T-helper 17 cell (primary cell): ENCODE data around the gene MYH7B. TPM values are rescaled to one million over a fixed set of nuclear protein-coding genes. Genes with fewer than 3 reads are reported as not detected.
A peak's percentile ranks its signal among the peaks of the same experiment; 100 is the strongest.

Source experiments
- ATAC-seq: fragments of 150-1000 bp; cut with Tn5 transposase; 2 replicates; pipeline ENCODE4 v1.10.0; 2021; ENCODE audit warnings: mild to moderate bottlenecking, moderate library complexity
- DNase-seq, 3 donors: peaks; one replicate each; pipeline versions ENCODE4 v3.0.0 to v3.0.0-alpha.2; 2020 to 2021
- H3K9me3 ChIP-seq: one replicate; pipeline ENCODE4 v1.7.0; 2013; ENCODE audit warnings: low read length, mild to moderate bottlenecking; ENCODE audit not compliant: control insufficient read depth, poor library complexity, severe bottlenecking
- H3K27ac Mint-ChIP-seq: one replicate; pipeline ENCODE4 v1.8.0; 2022; ENCODE audit warnings: mild to moderate bottlenecking, moderate library complexity, mixed read lengths
- H3K27me3 Mint-ChIP-seq: one replicate; pipeline ENCODE4 v1.8.0; 2022; ENCODE audit warnings: mixed read lengths
- H3K36me3 Mint-ChIP-seq: one replicate; pipeline ENCODE4 v1.8.0; 2022; ENCODE audit warnings: low read depth, mixed read lengths
- H3K4me1 Mint-ChIP-seq: one replicate; pipeline ENCODE4 v1.8.0; 2022; ENCODE audit warnings: mild to moderate bottlenecking, mixed read lengths
- H3K4me3 Mint-ChIP-seq: one replicate; pipeline ENCODE4 v1.8.0; 2022; ENCODE audit warnings: mild to moderate bottlenecking, moderate library complexity, mixed read lengths
- total RNA-seq, 4 donors: library from RNA in 2 of 4; stranded (reverse) in 2 of 4; gene quantifications; one replicate each; pipeline ENCODE4 v1.2.3 and lab custom pipeline; 2022 to 2026

Gene MYH7B
- total RNA-seq, 2 donors from 2014 or later = 0.50 to 0.70 TPM

DNA sequence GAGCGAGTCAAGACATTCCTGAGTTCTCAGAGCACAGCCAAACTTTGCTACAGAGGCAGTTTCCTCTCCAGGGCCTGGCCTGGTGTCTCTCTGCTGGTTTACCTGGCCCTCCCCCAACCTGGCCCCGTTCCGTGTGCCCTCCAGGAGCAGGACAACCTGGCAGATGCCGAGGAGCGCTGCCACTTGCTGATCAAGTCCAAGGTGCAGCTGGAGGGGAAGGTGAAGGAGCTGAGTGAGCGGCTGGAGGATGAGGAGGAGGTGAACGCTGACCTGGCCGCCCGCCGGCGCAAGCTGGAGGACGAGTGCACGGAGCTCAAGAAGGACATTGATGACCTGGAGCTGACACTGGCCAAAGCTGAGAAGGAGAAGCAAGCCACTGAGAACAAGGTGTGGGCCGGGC lies 39.5 kb downstream of the MYH7B start:
- H3K4me1 Mint-ChIP-seq = peaks cover 10% of the 10 kb centered on the region
- H3K4me3 Mint-ChIP-seq = no peak overlapping the region
- ATAC-seq (no peak), DNase-seq (no peak)
- peaks cover 17% of the 10 kb centered on the region for H3K36me3 Mint-ChIP-seq
- no peaks in the 10 kb centered on the region for H3K9me3 ChIP-seq
- H3K27ac Mint-ChIP-seq = no peak overlapping the region
- H3K27me3 Mint-ChIP-seq = no peaks in the 10 kb centered on the region

DNA sequence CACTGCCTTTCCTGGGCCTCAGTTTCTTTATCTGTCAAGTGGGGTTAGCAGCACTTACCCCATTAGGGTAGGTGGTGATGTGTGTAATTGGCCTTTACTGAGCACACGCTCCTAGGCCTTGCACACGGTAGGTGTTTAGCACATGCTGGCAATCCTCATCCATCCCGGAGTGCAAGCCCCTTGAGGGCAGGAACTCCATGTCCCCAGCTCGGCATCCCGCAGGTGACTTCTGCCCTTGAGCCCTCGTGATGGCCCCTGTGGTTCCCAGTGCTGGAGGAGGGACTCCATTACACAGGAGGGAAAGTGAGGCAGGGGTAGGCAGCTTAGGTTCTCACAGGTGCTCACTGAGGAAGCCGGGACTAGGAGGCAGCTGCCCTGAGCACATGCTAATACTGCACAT lies 40.0 kb downstream of the MYH7B start:
- peaks cover 10% of the 10 kb centered on the region for H3K4me1 Mint-ChIP-seq
- no peak for ATAC-seq
- peaks cover 17% of the 10 kb centered on the region for H3K36me3 Mint-ChIP-seq
- no peaks in the 10 kb centered on the region for H3K9me3 ChIP-seq
- no peak for DNase-seq
- no peaks in the 10 kb centered on the region for H3K27me3 Mint-ChIP-seq
- no peak overlapping the region for H3K27ac Mint-ChIP-seq
- no peak overlapping the region for H3K4me3 Mint-ChIP-seq

DNA sequence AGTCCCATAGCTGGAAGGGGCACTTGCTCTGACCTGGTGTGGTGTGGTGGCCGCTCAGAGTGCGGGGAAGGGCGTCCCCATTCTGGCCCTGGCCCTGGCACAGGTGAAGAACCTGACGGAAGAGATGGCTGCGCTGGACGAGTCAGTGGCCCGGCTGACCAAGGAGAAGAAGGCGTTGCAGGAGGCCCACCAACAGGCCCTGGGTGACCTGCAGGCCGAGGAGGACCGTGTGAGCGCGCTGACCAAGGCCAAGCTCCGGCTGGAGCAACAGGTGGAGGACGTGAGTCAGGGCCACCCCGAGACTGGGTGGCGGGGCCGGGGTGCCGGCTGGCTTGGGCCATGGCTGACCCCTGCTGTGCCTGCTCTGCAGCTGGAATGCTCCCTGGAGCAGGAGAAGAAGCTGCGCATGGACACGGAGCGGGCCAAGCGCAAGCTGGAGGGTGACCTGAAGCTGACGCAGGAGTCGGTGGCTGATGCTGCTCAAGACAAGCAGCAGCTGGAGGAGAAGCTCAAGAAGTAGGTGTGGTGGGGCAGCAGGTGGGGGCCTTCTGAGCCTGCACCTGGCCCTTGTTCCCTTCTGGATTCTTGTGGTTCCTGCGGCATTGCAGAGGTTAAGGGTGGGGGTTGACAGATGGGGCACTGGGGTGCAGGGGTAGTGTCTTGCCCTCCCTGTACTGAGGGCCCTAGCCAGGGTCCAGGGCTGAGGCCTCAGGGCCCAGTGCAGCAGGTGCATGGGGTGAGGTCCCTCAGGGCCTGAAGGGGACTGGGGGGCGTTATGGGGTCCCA lies 40.8 kb downstream of the MYH7B start:
- no peak overlapping the region for H3K27ac Mint-ChIP-seq
- H3K4me1 Mint-ChIP-seq = peaks cover 13% of the 10 kb centered on the region
- ATAC-seq = no peak
- H3K36me3 Mint-ChIP-seq = peaks cover 17% of the 10 kb centered on the region
- no peak overlapping the region for H3K4me3 Mint-ChIP-seq
- no peaks in the 10 kb centered on the region for H3K27me3 Mint-ChIP-seq
- DNase-seq = no peak
- H3K9me3 ChIP-seq = no peaks in the 10 kb centered on the region

DNA sequence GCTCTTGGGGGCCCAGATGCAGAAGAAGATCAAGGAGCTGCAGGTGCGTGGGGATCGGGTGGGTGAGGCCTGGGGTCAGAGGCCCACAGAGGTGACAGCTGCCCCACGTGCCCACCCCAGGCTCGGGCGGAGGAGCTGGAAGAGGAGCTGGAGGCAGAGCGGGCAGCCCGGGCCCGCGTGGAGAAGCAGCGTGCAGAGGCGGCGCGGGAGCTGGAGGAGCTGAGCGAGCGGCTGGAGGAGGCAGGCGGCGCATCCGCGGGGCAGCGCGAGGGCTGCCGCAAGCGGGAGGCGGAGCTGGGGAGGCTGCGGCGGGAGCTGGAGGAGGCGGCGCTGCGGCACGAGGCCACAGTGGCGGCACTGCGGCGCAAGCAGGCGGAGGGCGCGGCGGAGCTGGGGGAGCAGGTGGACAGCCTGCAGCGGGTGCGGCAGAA lies 41.5 kb downstream of the MYH7B start:
- H3K27ac Mint-ChIP-seq = no peak overlapping the region
- no peak for DNase-seq
- no peaks in the 10 kb centered on the region for H3K27me3 Mint-ChIP-seq
- ATAC-seq = peak; percentile 44
- H3K9me3 ChIP-seq = no peaks in the 10 kb centered on the region
- H3K4me1 Mint-ChIP-seq = peaks cover 13% of the 10 kb centered on the region
- H3K4me3 Mint-ChIP-seq = no peak overlapping the region
- H3K36me3 Mint-ChIP-seq = peaks cover 17% of the 10 kb centered on the region

DNA sequence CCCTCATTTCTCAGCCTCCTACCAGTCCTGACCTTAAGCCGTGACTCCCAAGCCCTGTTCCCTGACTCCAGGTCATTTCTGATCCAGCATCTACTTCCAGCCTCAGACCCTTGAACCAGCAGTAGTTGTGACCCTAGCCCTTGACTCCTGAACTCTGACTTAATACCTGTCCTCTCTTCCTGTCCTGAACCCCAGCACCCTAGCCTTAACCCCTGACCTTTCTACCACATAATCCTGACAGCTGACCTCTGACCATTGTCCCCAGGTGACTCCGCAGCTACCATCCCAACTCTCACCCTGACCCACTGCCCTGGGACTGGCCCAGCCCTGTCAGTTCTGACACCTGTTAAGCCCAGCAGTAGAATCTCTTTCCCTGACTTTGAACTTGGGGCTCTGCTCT lies 42.1 kb downstream of the MYH7B start:
- H3K27me3 Mint-ChIP-seq = no peaks in the 10 kb centered on the region
- no peak overlapping the region for H3K27ac Mint-ChIP-seq

DNA sequence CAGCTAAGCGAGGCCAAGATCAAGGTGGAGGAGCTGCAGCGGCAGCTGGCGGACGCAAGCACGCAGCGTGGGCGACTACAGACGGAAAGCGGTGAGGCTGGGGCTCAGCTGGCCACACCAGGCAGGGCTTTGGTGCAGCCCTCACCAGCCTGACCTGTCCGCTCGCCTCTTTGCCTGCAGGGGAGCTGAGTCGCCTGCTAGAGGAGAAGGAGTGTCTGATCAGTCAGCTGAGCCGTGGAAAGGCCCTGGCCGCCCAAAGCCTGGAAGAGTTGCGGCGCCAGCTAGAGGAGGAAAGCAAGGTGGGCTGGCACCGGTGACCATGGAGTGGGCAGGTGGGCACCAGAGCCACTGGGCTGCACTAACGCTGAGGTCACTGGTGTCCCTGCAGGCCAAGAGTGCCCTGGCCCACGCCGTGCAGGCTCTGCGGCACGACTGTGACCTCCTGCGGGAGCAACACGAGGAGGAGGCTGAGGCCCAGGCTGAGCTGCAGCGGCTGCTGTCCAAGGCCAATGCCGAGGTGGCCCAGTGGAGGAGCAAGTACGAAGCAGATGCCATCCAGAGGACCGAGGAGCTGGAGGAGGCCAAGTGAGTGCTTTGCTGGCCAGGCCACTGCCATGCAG lies 42.8 kb downstream of the MYH7B start:
- H3K27me3 Mint-ChIP-seq = no peaks in the 10 kb centered on the region
- H3K4me1 Mint-ChIP-seq = peaks cover 13% of the 10 kb centered on the region
- H3K27ac Mint-ChIP-seq = no peak overlapping the region
- no peak overlapping the region for H3K4me3 Mint-ChIP-seq
- DNase-seq = no peak
- ATAC-seq = no peak
- H3K36me3 Mint-ChIP-seq = peaks cover 17% of the 10 kb centered on the region
- H3K9me3 ChIP-seq = no peaks in the 10 kb centered on the region

More for the DNA sequence above, 42.1 kb downstream of the MYH7B start:
- Mint-ChIP-seq H3K36me3 (peaks cover 17% of the 10 kb centered on the region), H3K4me1 (peaks cover 13% of the 10 kb centered on the region), H3K4me3 (no peak overlapping the region)
- ATAC-seq (no peak), DNase-seq (no peak)
- H3K9me3 ChIP-seq = no peaks in the 10 kb centered on the region

DNA sequence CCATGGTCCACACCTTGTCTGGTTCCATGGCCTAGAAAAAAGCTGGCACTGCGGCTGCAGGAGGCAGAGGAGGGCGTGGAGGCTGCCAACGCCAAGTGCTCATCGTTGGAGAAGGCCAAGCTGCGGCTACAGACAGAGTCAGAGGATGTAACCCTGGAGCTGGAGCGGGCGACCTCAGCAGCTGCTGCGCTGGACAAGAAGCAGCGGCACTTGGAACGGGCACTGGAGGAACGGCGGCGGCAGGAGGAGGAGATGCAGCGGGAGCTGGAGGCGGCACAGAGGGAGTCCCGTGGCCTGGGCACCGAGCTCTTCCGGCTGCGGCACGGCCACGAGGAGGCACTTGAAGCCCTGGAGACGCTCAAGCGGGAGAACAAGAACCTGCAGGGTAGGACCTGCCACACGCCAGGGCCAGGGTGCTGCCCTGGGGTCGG lies 43.4 kb downstream of the MYH7B start:
- no peaks in the 10 kb centered on the region for H3K27me3 Mint-ChIP-seq
- H3K9me3 ChIP-seq = no peaks in the 10 kb centered on the region
- peaks cover 17% of the 10 kb centered on the region for H3K36me3 Mint-ChIP-seq
- no peak overlapping the region for H3K4me3 Mint-ChIP-seq
- no peak for ATAC-seq
- no peak for DNase-seq
- H3K4me1 Mint-ChIP-seq = peaks cover 13% of the 10 kb centered on the region
- H3K27ac Mint-ChIP-seq = no peak overlapping the region

DNA sequence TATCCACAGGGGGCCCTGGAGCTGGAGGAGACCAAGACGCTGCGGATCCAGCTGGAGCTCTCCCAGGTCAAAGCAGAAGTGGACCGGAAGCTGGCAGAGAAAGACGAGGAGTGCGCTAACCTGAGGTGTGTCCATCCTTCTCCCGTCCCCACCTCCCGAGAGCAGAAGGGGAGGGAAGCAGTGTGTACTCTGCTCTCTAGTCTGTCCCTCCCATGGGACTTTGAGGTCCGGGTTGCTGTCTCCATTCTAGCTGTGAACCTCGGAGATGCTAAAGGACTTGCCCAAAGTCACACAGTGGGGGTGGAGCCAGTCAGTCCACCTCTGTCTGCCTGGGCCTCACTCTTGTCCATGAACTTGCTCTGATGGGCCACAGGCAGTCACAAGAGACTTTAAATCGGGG lies 44.1 kb downstream of the MYH7B start:
- DNase-seq = no peak
- no peaks in the 10 kb centered on the region for H3K27me3 Mint-ChIP-seq
- H3K27ac Mint-ChIP-seq = no peak overlapping the region
- no peak overlapping the region for H3K4me3 Mint-ChIP-seq
- H3K9me3 ChIP-seq = no peaks in the 10 kb centered on the region
- H3K4me1 Mint-ChIP-seq = peaks cover 13% of the 10 kb centered on the region
- H3K36me3 Mint-ChIP-seq = peaks cover 17% of the 10 kb centered on the region
- ATAC-seq = no peak

DNA sequence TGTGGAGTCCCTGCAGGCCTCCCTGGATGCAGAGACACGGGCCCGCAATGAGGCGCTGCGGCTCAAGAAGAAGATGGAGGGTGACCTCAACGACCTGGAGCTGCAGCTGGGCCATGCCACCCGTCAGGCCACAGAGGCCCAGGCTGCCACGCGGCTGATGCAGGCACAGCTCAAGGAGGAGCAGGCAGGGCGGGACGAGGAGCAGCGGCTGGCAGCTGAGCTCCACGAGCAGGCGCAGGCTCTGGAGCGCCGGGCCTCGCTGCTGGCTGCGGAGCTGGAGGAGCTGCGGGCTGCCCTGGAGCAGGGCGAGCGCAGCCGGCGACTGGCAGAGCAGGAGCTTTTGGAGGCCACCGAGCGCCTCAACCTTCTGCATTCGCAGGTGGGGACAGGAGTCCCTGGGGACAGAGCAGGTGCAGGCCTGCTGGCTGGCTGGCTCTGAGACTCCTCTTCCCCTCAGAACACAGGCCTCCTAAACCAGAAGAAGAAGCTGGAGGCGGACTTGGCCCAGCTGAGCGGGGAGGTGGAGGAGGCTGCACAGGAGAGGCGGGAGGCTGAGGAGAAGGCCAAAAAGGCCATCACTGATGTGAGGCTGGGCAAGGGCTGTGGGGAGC lies 44.7 kb downstream of the MYH7B start:
- H3K27me3 Mint-ChIP-seq = no peaks in the 10 kb centered on the region
- peaks cover 13% of the 10 kb centered on the region for H3K4me1 Mint-ChIP-seq
- peaks cover 17% of the 10 kb centered on the region for H3K36me3 Mint-ChIP-seq
- no peak overlapping the region for H3K4me3 Mint-ChIP-seq
- ATAC-seq (no peak), DNase-seq (no peak)
- peak overlapping the region; percentile 65 for H3K27ac Mint-ChIP-seq
- H3K9me3 ChIP-seq = no peaks in the 10 kb centered on the region

DNA sequence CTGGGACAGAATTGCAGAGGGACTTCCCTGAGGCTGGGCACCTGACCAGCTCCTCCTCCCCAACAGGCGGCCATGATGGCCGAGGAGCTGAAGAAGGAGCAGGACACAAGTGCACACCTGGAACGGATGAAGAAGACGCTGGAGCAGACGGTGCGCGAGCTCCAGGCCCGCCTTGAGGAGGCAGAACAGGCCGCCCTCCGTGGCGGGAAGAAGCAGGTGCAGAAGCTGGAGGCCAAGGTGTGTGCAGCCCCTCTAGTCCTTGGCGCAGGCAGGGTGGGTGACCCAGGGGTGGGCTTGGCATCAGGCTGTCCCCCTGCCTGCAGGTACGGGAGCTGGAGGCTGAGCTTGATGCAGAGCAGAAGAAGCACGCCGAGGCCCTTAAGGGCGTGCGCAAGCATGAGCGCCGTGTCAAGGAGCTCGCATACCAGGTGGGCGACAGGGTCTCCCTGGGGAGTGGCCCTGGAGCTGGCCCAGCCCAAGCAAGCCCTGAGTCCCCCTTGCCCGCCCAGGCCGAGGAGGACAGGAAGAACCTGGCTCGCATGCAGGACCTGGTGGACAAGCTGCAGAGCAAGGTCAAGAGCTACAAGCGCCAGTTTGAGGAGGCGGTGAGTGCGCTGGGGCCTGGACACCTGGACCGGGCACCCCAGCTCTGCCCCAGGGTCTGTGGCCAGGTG lies 45.4 kb downstream of the MYH7B start:
- ATAC-seq (no peak), DNase-seq (no peak)
- peaks cover 16% of the 10 kb centered on the region for H3K36me3 Mint-ChIP-seq
- peak overlapping the region; percentile 65 for H3K27ac Mint-ChIP-seq
- peaks cover 13% of the 10 kb centered on the region for H3K4me1 Mint-ChIP-seq
- no peak overlapping the region for H3K4me3 Mint-ChIP-seq
- H3K27me3 Mint-ChIP-seq = no peaks in the 10 kb centered on the region
- no peaks in the 10 kb centered on the region for H3K9me3 ChIP-seq

DNA sequence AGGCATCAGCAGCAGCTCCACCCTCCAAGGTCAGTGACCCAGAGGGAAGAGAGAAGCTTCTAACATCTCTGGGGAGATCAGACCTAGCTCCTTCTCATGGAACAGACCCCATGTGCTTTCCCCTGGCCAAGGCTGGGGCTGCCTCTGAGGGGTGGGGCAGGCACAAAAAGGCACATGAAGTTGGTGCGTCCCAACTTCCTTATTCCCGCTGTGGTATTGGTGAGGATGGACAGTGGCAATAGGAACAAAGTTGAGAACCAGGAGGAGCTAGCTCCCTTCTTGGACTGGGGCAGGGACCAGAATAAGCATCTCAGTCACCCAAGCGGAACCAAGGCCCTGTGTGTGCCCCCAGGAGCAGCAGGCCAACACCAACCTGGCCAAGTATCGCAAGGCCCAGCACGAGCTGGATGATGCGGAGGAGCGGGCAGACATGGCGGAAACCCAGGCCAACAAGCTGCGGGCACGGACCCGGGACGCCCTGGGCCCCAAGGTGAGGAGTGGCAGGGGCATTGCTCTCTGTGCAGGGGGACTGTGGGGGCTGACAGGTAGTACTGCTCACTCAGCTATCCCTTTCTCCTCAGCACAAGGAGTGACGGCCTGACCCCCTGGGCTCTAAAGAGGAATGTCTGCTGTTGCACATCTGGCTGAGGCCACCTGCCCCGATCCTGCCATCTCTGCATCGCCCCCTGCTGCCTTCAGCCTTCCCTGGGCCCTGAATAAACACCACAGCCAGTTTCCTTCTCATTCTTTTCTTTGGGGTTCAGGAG lies 46.1 kb downstream of the MYH7B start:
- ATAC-seq (no peak), DNase-seq (no peak)
- H3K36me3 Mint-ChIP-seq = peaks cover 14% of the 10 kb centered on the region
- H3K9me3 ChIP-seq = no peaks in the 10 kb centered on the region
- no peak overlapping the region for H3K4me3 Mint-ChIP-seq
- H3K27ac Mint-ChIP-seq = no peak overlapping the region
- no peaks in the 10 kb centered on the region for H3K27me3 Mint-ChIP-seq
- H3K4me1 Mint-ChIP-seq = peaks cover 13% of the 10 kb centered on the region

DNA sequence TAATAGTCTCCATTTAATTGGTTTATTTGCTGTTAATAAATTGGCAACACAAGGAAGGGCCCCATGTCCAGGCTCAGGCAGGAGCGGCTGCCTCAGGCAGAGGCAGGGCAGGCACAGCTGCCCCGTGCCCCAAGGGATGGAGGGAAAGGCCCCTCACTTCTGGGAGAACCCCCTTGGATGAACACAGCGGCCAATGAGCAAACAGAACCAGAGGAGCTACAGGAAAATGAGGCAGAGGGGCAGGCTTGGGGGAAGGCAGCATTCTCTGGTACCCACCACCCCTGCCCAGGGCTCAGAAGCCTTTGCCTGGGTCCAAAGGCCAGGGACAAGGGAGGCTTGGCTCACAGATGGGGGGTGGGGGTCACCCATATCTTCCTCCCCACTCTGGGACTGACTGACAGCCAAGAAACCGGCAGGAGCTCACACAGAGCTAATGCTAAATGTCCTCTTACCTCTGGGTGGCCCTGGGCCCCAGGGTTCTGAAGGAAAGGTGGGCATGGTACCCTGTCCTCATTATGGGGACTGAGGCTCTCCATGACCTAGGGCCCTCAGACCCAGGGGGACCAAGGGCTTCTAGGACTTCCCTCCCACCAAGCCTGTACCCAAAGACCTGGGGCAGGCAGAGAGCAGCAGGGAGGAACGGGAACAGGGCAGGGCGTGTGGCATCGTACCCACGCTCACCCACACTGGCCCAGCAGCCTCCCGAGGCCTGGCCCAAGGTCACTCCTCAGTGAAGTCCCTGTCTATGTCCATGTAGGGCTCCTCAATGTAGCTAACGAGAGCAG lies 47.0 kb downstream of the MYH7B start:
- no peak for DNase-seq
- H3K9me3 ChIP-seq = no peaks in the 10 kb centered on the region
- H3K36me3 Mint-ChIP-seq = peaks cover 13% of the 10 kb centered on the region
- H3K27ac Mint-ChIP-seq = no peak overlapping the region
- no peak for ATAC-seq
- H3K4me1 Mint-ChIP-seq = peaks cover 10% of the 10 kb centered on the region
- no peak overlapping the region for H3K4me3 Mint-ChIP-seq
- no peaks in the 10 kb centered on the region for H3K27me3 Mint-ChIP-seq
